T-cell (primary cell): ENCODE results near the gene COG5. TPM values are rescaled to one million over a fixed set of nuclear protein-coding genes. Genes with fewer than 3 reads are reported as not detected.

Source experiments
- ATAC-seq, 4 experiments: fragments of 200-7000 bp in 3 of 4; fragments of 150-1000 bp in 1 of 4; cut with Tn5 transposase; replicated peaks in 1 of 4; 1 replicate in 3 of 4; 2 replicates in 1 of 4; pipeline ENCODE4 v1.10.0; 2021; ENCODE audit warnings: moderate library complexity in 3 of 4, mild to moderate bottlenecking in 2 of 4, moderate number of reproducible peaks in 1 of 4
- CTCF ChIA-PET, 2 donors: fragments of 300-600 bp; sonication (Branson Sonifier 250); formaldehyde crosslinking; loops; one replicate each; lab custom pipeline; 2022; ENCODE audit warnings: antibody characterized with exemption in 2 of 2; lab: Charles Lee
- POLR2A ChIA-PET, 2 donors: fragments of 300-600 bp; sonication (Branson Sonifier 250); formaldehyde crosslinking; loops; one replicate each; lab custom pipeline; 2022; ENCODE audit warnings: antibody characterized with exemption in 2 of 2; lab: Charles Lee
- DNase-seq, 35 experiments: peaks; one replicate each; pipeline versions ENCODE4 v3.0.0 to v3.0.0-alpha.2; 2013 to 2023
- H3K27ac ChIP-seq: one replicate; pipeline ENCODE4 v1.5.1; 2013; ENCODE audit warnings: low read length
- H3K27me3 ChIP-seq, 2 experiments: replicated peaks in 1 of 2; 1 replicate in 1 of 2; 2 replicates in 1 of 2; pipeline versions ENCODE4 v1.6.1 to v1.7.0; 2013; ENCODE audit warnings: low read length in 1 of 2, mixed read lengths in 1 of 2; ENCODE audit not compliant: control insufficient read depth in 2 of 2, insufficient read depth in 2 of 2; ENCODE audit errors: extremely low read depth in 1 of 2
- H3K36me3 ChIP-seq, 2 donors: 1 replicate in 1 of 2; 2 replicates in 1 of 2; pipeline versions ENCODE4 v1.6.1 to v1.7.0; 2013; ENCODE audit warnings: low read length in 1 of 2; ENCODE audit not compliant: control insufficient read depth in 2 of 2, insufficient read depth in 1 of 2; ENCODE audit errors: extremely low read depth in 1 of 2
- H3K4me1 ChIP-seq, 2 experiments: 1 replicate in 1 of 2; 2 replicates in 1 of 2; pipeline versions ENCODE4 v1.6.1 to v1.7.0; 2013; ENCODE audit warnings: low read length in 2 of 2, mixed read lengths in 1 of 2; ENCODE audit not compliant: insufficient read depth in 2 of 2, control insufficient read depth in 1 of 2; ENCODE audit errors: extremely low read depth in 1 of 2
- H3K4me3 ChIP-seq, 2 donors: 1 replicate in 1 of 2; 2 replicates in 1 of 2; pipeline versions ENCODE4 v1.5.1 to v1.7.0; 2013; ENCODE audit warnings: mild to moderate bottlenecking in 2 of 2, low read length in 1 of 2, moderate library complexity in 1 of 2; ENCODE audit not compliant: control insufficient read depth in 1 of 2; ENCODE audit errors: extremely low read depth in 1 of 2
- H3K9me3 ChIP-seq: 2 replicates; pipeline ENCODE4 v1.7.0; 2013
- H3K27ac Mint-ChIP-seq, 2 donors: one replicate each; pipeline ENCODE4 v1.8.0; 2020 to 2021; ENCODE audit warnings: mild to moderate bottlenecking in 2 of 2, mixed read lengths in 2 of 2
- H3K27me3 Mint-ChIP-seq, 2 donors: one replicate each; pipeline ENCODE4 v1.8.0; 2021 to 2022; ENCODE audit warnings: mixed read lengths in 2 of 2
- H3K36me3 Mint-ChIP-seq: one replicate; pipeline ENCODE4 v1.8.0; 2021; ENCODE audit warnings: mixed read lengths
- H3K4me1 Mint-ChIP-seq, 3 donors: one replicate each; pipeline ENCODE4 v1.8.0; 2020 to 2022; ENCODE audit warnings: mixed read lengths in 3 of 3, mild to moderate bottlenecking in 1 of 3
- H3K4me3 Mint-ChIP-seq, 3 donors: one replicate each; pipeline ENCODE4 v1.8.0; 2020 to 2022; ENCODE audit warnings: mild to moderate bottlenecking in 3 of 3, mixed read lengths in 3 of 3, moderate library complexity in 3 of 3
- H3K9me3 Mint-ChIP-seq, 3 donors: one replicate each; pipeline ENCODE4 v1.8.0; 2020 to 2022; ENCODE audit warnings: mixed read lengths in 3 of 3
- WGBS: methylation state at CpG from one replicate; pipeline ENCODE4 v1.1.5; 2013; ENCODE audit warnings: missing lambda C conversion rate; ENCODE audit not compliant: insufficient coverage; 5-methylcytosine and 5-hydroxymethylcytosine counted together
- total RNA-seq, 35 experiments: library from RNA in 6 of 35; stranded (reverse) in 6 of 35; fragments of 120-200 nt in 1 of 35; gene quantifications; one replicate each; pipeline versions ENCODE4 v1.2.1 to v1.2.4 and lab custom pipeline; 2013 to 2026

Gene COG5
- total RNA-seq, 5 donors from 2014 or later (not counting 1 experiment from before 2014, with no cell fraction given): 37.3 to 83.8 (median 55.4) TPM

DNA sequence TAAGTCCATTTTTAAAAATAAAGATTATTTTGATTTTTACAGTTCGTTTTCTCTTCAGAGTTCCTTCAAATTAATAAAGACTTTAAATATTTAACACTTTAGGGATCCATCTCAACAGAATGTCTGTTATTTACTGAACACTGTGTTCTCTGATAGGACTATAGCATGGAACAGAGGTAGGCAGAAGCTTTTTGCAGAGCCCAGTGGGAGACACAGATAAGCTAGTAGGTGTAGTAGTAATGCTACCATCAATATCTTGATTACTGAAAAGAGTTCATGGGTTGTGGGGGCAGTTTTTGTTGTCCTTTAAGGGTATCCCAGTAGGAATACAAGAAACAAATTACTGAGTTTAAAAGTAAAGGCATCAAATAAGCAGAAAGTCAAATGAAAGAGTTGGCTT, 254.4 kb downstream of the COG5 start:
- Histone ChIP-seq H3K4me3 (no peak overlapping the region), H3K36me3 (no peaks in the 10 kb centered on the region), H3K27ac (no peak overlapping the region), H3K9me3 (no peaks in the 10 kb centered on the region), H3K4me1 (no peaks in the 10 kb centered on the region), H3K27me3 (no peaks in the 10 kb centered on the region)
- whole genome bisulfite sequencing: no CpG with 5 or more reads among the region's 1 CpG
- CTCF ChIA-PET: no interaction called here
- ATAC-seq (no peak), DNase-seq (no peak)
- H3K27ac Mint-ChIP-seq: no peak overlapping the region
- no peak overlapping the region for H3K4me3 Mint-ChIP-seq
- peaks cover 31% of the 10 kb centered on the region for H3K36me3 Mint-ChIP-seq
- H3K4me1 Mint-ChIP-seq: peaks cover 0 to 5% (median 2%) of the 10 kb centered on the region in 3 donors
- H3K27me3 Mint-ChIP-seq: no peaks in the 10 kb centered on the region
- no peaks in the 10 kb centered on the region for H3K9me3 Mint-ChIP-seq
- POLR2A ChIA-PET: no interaction called here

DNA sequence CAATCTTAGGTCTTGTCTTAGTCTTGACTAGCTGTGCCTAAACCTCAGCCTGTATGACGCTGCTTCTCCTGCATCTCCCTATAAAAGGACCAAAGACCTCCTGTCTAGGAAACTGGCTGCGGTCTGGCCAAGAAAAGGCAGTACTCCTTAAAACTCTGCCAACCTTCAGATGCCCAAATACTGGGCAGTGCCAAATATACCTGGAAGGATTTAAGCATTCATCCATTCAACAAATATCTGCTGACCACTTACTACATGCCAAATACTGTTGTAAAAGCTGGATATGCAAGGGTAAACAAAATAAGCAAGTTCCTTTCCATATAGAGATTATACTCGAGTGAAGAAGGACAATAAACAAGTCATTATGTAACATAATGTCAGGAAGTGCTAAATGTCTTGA, 259.1 kb downstream of the COG5 start:
- POLR2A ChIA-PET: no interaction called here
- H3K4me1 Mint-ChIP-seq: peaks cover 0 to 6% (median 2%) of the 10 kb centered on the region in 3 donors
- no peaks in the 10 kb centered on the region for H3K9me3 Mint-ChIP-seq
- WGBS: 100% methylated on average over 1 of the region's 3 CpGs
- Histone ChIP-seq H3K4me3 (no peak overlapping the region), H3K27ac (no peak overlapping the region), H3K36me3 (no peaks in the 10 kb centered on the region), H3K4me1 (no peaks in the 10 kb centered on the region), H3K27me3 (no peaks in the 10 kb centered on the region), H3K9me3 (no peaks in the 10 kb centered on the region)
- H3K36me3 Mint-ChIP-seq: peaks cover 16% of the 10 kb centered on the region
- H3K27ac Mint-ChIP-seq: no peak overlapping the region
- DNase-seq: no peak
- CTCF ChIA-PET: no interaction called here
- ATAC-seq: no peak
- no peaks in the 10 kb centered on the region for H3K27me3 Mint-ChIP-seq
- no peak overlapping the region for H3K4me3 Mint-ChIP-seq

DNA sequence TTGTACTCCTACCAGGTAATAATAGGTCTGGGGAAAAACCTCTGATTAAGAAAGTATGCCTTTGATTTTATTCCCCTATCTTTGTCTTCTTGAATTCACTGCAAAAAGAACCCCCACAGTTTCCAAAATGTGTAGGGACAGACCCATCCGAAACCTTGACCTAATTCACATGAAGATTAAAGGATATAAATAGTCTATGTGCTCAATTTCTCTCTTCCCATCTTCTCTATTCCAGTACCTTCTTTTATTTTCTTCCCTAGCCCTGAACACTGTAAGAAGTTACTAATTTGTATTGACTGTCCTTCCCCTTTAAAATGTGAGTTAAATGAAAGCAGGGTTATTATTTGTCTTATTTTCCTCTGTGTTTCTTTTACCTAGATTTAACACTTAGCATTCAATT, 259.7 kb downstream of the COG5 start:
- Mint-ChIP-seq H3K27me3 (no peaks in the 10 kb centered on the region), H3K4me3 (no peak overlapping the region)
- whole genome bisulfite sequencing: no CpG with 5 or more reads among the region's 1 CpG

DNA sequence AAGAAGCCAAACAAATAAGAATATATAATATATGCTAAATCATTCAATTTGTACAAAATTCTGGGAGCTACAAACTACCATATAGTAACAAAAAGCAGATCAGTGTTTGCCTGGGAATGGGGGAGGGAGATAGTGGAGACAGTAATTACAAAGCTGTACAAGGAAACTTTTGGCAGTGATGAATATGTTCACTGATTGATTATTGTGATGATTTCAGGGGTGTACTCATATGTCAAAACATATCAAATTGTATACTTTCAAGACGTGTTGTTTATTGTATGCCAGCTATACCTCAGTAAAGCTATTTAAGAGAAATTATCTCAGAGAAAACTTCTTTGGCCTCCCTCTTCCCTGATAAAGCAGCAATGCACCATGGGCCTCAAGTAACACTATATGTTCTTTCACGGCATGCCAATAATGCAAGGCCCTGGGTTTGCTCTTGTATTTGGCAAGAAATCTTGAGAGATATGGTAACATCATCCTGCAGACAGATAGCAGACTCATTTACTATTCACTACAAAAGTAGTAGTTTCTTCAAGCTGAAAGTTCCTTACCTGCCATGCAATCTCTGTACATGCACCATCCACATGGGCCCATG, 261.4 kb downstream of the COG5 start:
- Mint-ChIP-seq H3K27me3 (no peaks in the 10 kb centered on the region), H3K9me3 (no peaks in the 10 kb centered on the region), H3K36me3 (peaks cover 18% of the 10 kb centered on the region), H3K4me1 (peaks cover 0 to 6% (median 2%) of the 10 kb centered on the region in 3 donors), H3K4me3 (no peak overlapping the region), H3K27ac (no peak overlapping the region)
- Histone ChIP-seq H3K4me1 (no peaks in the 10 kb centered on the region), H3K27ac (no peak overlapping the region), H3K27me3 (no peaks in the 10 kb centered on the region), H3K4me3 (no peak overlapping the region), H3K9me3 (no peaks in the 10 kb centered on the region), H3K36me3 (no peaks in the 10 kb centered on the region)
- ChIA-PET CTCF (no interaction called here), POLR2A (no interaction called here)
- WGBS: no CpG with 5 or more reads among the region's 2 CpGs
- DNase-seq: no peak
- ATAC-seq: no peak

More for the DNA sequence above, 259.7 kb downstream of the COG5 start:
- no peaks in the 10 kb centered on the region for H3K4me1 ChIP-seq
- no peak for DNase-seq
- no peaks in the 10 kb centered on the region for H3K36me3 ChIP-seq
- no peaks in the 10 kb centered on the region for H3K9me3 ChIP-seq
- Mint-ChIP-seq H3K36me3 (peaks cover 16% of the 10 kb centered on the region), H3K9me3 (no peaks in the 10 kb centered on the region), H3K27ac (no peak overlapping the region), H3K4me1 (peaks cover 0 to 6% (median 2%) of the 10 kb centered on the region in 3 donors)
- CTCF ChIA-PET: no interaction called here
- no peak for ATAC-seq
- H3K27ac ChIP-seq: no peak overlapping the region
- H3K27me3 ChIP-seq: no peaks in the 10 kb centered on the region
- POLR2A ChIA-PET: no interaction called here
- H3K4me3 ChIP-seq: no peak overlapping the region

DNA sequence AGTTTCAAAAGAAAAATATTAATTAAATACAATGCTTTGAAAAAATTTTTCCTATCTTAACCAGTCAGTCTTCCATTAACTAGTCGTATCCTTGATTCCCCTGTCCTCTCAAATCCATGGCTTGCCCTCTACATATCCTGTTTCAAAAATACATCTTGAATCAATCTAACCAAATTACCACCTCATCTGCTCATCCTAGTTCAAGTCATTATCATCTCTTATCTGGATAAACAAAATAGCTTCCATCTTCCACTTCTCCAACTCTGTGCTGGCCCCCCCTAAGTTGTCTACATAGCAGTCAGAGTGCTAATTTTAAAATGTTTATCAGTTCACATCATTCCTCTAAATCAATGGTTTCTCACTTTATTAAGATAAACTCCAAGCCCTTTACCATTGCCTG, 269.5 kb downstream of the COG5 start:
- H3K9me3 Mint-ChIP-seq: no peaks in the 10 kb centered on the region
- DNase-seq: no peak
- peaks cover 46% of the 10 kb centered on the region for H3K36me3 Mint-ChIP-seq
- H3K9me3 ChIP-seq: no peaks in the 10 kb centered on the region
- H3K27ac Mint-ChIP-seq: no peak overlapping the region
- no peak for ATAC-seq
- no peaks in the 10 kb centered on the region for H3K27me3 ChIP-seq
- CTCF ChIA-PET: interaction anchor here in 1 of 2 donors (0.6 kb wide), 1 partner anchor 84 kb away, joined by 3 read pairs; no protein-coding TSS in a partner anchor
- 100% methylated on average over 1 of the region's 1 CpG for WGBS
- H3K4me3 Mint-ChIP-seq: no peak overlapping the region
- H3K27me3 Mint-ChIP-seq: no peaks in the 10 kb centered on the region
- no peak overlapping the region for H3K4me3 ChIP-seq
- H3K27ac ChIP-seq: no peak overlapping the region
- H3K36me3 ChIP-seq: peaks cover 0 to 40% of the 10 kb centered on the region in 2 donors
- H3K4me1 ChIP-seq: no peaks in the 10 kb centered on the region
- POLR2A ChIA-PET: no interaction called here
- no peaks in the 10 kb centered on the region for H3K4me1 Mint-ChIP-seq

DNA sequence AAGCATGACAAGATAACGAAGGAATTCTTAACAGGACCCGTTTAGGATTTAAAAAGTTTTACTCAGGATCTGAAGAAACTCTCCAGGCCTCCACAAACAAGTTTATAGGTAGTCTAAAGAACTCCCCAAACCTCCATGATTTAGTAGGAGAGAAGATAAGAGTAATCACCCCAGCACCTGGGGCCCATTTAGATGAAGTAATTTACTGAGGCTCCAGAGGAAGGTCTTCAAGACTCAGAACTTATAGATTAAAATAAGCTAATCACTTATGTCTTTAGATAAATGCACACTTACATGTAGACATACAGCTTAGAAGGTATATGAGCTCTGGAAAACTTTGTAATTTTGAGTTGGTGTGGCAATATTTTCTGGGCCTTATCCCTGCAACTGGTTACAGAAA, 271.1 kb downstream of the COG5 start:
- H3K4me1 Mint-ChIP-seq: no peaks in the 10 kb centered on the region
- CTCF ChIA-PET: no interaction called here
- no peaks in the 10 kb centered on the region for H3K9me3 Mint-ChIP-seq
- H3K27me3 Mint-ChIP-seq: no peaks in the 10 kb centered on the region
- H3K4me3 Mint-ChIP-seq: no peak overlapping the region
- no peak overlapping the region for H3K4me3 ChIP-seq
- H3K9me3 ChIP-seq: no peaks in the 10 kb centered on the region
- no CpG with 5 or more reads among the region's 2 CpGs for WGBS
- no peak overlapping the region for H3K27ac ChIP-seq
- ATAC-seq (no peak), DNase-seq (no peak)
- no peak overlapping the region for H3K27ac Mint-ChIP-seq
- no peaks in the 10 kb centered on the region for H3K27me3 ChIP-seq
- H3K4me1 ChIP-seq: no peaks in the 10 kb centered on the region
- H3K36me3 ChIP-seq: peaks cover 0 to 45% of the 10 kb centered on the region in 2 donors
- POLR2A ChIA-PET: interaction anchor here in 1 of 2 donors (0.9 kb wide), 1 partner anchor 38 kb away, joined by 9 read pairs; no protein-coding TSS in a partner anchor
- H3K36me3 Mint-ChIP-seq: peaks cover 49% of the 10 kb centered on the region
